Vagina (tissue), 1 donor: Measurements from ENCODE around the gene SSX5. TPM values are rescaled to one million over a fixed set of nuclear protein-coding genes. Genes with fewer than 3 reads are reported as not detected.

Source experiments
- small RNA-seq: library from RNA; depleted of rRNA; stranded (forward); fragments of <200 nt; gene quantifications from one replicate; pipeline ENCODE3, GENCODE V24; 2016
- total RNA-seq: library from RNA; depleted of rRNA; stranded (reverse); fragments of >200 nt; gene quantifications from one replicate; pipeline ENCODE4 v1.2.3, GENCODE V29; 2016

Gene SSX5
- total RNA-seq, 1 donor from 2014 or later, result not detected

Small RNAs within 50 kb of the gene (small RNA-seq; reads per million reads assigned to genes)
- gene AC245047.3 (not detected), gene AC245047.7 (not detected), gene RNA5SP503 (not detected), gene RNU6-707P (not detected)

Other genes with a start within 250 kb of the SSX5 start
- gene ZNF182, start 192.8 kb downstream of the SSX5 start, total RNA-seq, result 4.2 TPM
- not detected for gene SPACA5, start 189.8 kb downstream of the SSX5 start, total RNA-seq
- 4.7 TPM for gene ZNF630, start 125.2 kb downstream of the SSX5 start, total RNA-seq
- gene SPACA5B, start 66.2 kb downstream of the SSX5 start, total RNA-seq, result not detected
- gene SSX1, start 58.6 kb upstream of the SSX5 start, total RNA-seq, result not detected
- gene SSX3, start 159.9 kb upstream of the SSX5 start, total RNA-seq, result not detected
- not detected for gene SSX4, start 186.7 kb upstream of the SSX5 start, total RNA-seq
- gene SSX4B, start 215.2 kb upstream of the SSX5 start, total RNA-seq, result not detected